NCI-H446 (cell line): ENCODE data around the gene ACBD6.
A peak's percentile ranks its signal among the peaks of the same experiment; 100 is the strongest.

Source experiments
- DNase-seq, 2 experiments: peaks; one replicate each; lab custom pipeline; 2025; lab: John Stamatoyannopoulos, UW

ACBD6 gene

DNA sequence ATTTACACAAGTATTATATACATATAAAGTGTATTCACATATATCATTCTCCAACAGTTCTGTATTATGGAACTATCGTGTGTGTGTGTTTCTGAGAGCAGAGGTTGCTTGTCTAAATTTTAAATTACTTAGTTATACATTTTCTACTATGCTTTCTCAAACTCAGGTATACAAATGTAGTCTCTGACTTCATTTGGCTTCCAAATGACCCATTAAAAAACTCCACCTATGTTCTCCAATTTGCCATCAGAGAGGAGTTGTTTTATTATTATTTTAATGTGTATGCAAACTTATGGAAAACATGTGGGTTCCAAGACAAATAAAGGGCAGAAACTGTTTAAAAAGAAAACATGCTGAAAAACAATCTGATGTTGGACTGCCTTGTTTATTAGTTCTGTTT is 131.8 kb downstream of the ACBD6 start:
- no peak for DNase-seq

- no peak for DNase-seq
Measured at GRCh38 chr1:180370188-180370587, 132.2 kb downstream of the ACBD6 start.

DNA sequence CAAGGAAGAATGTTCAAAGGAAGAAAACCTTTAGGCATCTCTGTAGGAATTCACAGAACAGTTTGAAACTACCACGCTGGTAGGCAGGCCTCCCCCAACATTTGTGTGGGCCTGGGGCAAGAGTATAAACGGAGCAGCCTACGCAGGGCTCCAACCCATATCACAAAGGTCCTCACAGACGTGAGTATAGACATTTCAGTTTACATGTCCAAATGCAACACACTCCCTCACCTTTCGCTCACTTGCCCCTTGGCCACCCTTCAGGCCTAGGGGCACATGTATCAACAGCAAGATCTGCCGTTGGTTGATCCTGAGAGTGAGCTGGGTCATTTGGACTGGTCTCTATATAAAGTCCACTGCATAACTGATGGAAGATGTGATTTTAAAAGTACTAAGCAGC is 133.3 kb downstream of the ACBD6 start:
- DNase-seq, result no peak

GRCh38 chr1:180366371-180367068 is 135.9 kb downstream of the ACBD6 start:
- DNase-seq, result no peak

- peak in 1 of 2 experiments; percentile 16 for DNase-seq
Measured at GRCh38 chr1:180365039-180365438, 137.3 kb downstream of the ACBD6 start.

- no peak for DNase-seq
Measured at GRCh38 chr1:180363246-180363995, 139.0 kb downstream of the ACBD6 start.

DNA sequence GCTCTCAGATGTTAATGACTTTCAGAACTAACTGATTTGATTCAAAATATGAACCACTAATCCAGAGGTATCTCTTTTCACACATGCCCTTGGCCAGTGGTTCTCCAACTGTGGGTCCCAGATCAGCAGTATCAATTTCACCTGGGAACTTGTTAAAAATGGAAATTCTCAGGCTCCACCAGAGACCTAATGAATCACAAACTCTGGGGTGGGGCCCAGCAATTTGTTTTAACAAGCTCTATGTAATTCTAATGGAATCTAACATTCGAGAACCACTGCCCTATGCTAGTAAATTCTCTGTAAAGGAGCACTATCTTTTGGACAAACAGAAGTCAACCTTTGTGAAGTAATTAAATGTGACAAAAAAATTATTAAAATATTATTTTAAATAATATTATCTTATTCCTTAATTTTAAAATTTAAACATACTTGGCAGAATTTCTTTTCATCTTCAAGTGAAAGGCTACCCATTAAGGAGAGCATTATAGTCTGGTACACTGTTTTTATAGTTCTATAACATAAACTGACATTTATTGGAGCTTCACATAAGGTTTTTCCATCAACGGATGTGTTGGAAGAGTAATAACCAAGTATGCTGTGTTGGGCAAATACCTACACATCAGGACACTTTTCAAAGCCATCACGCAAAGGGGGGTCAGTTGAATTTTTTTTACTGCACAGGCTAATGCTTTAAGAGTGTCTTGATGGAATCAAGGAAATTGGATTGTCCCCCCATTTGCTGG is 141.9 kb downstream of the ACBD6 start:
- DNase-seq, result no peak

- DNase-seq, result peak; percentile 57 to 77
Measured at GRCh38 chr1:180358649-180359048, 143.7 kb downstream of the ACBD6 start.

DNA sequence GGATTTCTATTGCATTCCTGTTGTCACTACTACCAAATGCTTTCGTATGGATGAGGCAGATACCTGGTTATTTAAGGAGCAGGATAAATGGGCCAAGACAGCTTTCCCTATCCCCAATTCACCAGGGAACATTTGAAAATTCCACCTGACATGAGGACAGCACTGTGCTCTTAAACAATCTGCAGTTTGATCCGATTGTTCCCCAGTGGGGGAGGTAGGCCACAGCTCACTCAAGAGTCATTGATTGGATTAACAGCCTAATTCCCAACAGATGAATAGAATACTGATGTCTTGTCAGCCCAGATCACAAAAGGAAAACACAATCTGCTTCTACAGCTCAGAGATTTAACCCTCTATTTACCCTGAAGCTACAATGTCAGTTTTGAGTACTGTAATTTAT is 148.4 kb downstream of the ACBD6 start:
- peak; percentile 22 to 41 for DNase-seq

DNA sequence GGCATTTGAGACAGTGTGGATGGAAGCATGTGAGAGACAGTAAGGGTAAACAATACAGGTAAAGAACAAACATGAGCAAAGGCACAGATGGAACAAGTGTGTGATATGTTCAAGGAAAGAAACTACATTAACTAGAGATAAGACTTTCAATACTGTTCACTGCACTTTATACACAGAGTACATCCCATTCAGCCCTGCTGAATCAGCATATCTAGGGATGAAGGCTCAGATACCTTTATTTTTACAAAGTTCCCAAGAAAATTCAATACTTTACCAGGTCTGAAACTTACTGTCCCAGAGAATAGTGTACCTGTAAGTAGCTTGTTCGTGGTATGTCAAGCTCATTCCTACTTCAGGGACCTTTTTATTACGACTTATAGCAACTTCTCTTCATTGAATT is 149.8 kb downstream of the ACBD6 start:
- DNase-seq, result no peak

DNA sequence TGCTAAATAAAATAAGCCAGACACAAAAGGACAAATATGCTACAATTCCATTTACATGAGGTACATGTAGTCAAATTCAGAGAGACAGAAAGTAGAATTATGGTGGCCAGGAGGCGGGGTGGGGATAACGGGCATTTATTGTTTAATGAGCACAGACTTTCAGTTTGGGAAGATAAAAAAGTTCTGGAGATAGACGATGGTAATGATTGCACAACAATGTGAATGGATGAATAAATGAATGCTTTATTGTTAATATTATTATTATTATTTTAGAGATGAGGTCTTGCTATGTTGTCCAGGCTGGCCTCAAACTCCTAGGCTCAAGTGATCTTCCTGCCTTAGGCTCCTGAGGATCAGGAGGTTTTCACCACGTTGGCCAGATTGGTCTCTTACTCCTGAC is 150.4 kb downstream of the ACBD6 start:
- DNase-seq, result no peak

DNA sequence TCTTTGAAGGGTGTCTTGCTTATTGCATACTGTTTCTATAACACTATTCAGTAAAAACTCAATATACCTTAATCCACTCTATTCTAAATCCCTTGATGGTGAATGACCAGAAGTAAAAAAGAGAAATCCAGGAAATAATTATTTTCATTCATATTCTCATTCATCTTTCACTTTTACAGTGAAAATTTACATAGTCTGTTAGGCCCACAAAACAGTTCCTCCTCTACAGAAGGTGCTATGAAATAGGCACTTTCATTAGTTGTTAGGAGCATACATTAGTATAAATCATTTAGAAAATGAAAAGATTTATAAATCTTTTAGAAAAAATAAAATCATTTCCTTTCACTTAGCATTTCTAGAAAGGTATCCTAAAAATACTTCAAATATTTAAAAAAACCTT is 157.2 kb downstream of the ACBD6 start:
- no peak for DNase-seq

GRCh38 chr1:180343921-180344769 is 158.2 kb downstream of the ACBD6 start:
- DNase-seq, result peak; percentile 66 to 87

DNA sequence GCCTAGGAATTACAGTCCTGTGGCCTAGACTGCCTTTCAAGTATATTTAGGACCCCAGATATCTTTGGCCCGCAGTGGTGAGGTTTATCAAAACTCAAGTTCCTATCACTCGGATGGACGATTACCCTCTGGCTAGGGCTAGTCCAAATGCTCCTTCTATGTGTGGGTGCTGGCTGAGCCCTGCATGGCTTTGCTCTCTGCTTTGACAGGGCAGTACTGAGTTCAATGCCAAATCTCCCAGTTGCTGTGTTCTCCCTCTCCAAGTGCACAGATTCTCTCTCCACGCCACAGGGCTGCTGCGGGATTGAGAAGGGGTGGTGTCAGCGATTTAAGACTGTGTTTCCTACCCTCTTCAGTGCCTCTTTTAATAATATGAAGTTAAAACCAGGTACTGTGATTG is 175.3 kb downstream of the ACBD6 start:
- DNase-seq, result no peak

- DNase-seq, result no peak
Measured at GRCh38 chr1:180312926-180313325, 189.5 kb downstream of the ACBD6 start.

- no peak for DNase-seq
Measured at GRCh38 chr1:180311011-180311730, 191.2 kb downstream of the ACBD6 start.

DNA sequence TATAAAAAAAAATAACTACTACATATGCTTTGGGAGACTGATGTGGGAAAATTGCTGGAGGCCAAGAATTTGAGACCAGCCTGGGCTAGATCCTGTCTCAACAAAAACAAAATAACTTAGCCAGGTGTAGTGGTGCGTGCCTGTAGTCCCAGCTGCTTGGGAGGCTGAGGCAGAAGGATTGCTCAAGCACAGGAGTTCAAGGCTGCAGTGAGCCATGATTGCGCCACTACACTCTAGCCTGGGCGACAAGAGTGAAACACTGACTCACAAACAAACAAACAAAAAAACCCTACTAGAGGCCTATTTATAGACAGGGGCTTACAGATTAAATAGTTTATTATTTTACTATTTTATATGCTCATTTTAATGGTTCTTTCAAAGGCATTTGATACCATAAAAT is 192.3 kb downstream of the ACBD6 start:
- DNase-seq, result no peak

- no peak for DNase-seq
Measured at GRCh38 chr1:180309338-180309737, 193.0 kb downstream of the ACBD6 start.

DNA sequence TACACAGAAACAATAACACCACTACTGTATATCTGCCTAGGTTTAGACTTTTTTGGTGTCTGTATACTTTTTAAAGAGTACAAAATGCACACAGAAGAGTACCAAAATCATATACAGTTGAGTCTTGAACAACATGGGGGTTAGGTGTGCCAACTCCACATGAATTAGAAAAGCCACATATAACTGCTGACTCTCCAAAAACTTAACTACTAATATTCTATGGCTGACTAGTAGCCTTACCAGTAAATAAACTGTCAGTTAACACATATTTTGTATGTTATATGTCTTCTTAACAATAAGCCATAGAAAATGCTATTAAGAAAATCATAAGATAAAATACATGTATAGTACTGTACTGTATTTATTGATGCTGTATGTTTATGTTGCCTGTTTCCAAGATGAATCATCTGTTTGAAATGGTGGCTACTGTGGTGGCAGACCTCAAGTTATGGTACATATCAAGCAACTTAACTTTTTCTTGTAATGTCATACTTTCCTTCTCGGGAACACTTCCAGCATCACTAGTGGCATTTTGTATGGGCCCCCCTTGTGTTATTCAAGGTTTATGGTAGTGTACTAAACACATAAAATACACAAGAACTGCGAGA is 201.1 kb downstream of the ACBD6 start:
- no peak for DNase-seq

DNA sequence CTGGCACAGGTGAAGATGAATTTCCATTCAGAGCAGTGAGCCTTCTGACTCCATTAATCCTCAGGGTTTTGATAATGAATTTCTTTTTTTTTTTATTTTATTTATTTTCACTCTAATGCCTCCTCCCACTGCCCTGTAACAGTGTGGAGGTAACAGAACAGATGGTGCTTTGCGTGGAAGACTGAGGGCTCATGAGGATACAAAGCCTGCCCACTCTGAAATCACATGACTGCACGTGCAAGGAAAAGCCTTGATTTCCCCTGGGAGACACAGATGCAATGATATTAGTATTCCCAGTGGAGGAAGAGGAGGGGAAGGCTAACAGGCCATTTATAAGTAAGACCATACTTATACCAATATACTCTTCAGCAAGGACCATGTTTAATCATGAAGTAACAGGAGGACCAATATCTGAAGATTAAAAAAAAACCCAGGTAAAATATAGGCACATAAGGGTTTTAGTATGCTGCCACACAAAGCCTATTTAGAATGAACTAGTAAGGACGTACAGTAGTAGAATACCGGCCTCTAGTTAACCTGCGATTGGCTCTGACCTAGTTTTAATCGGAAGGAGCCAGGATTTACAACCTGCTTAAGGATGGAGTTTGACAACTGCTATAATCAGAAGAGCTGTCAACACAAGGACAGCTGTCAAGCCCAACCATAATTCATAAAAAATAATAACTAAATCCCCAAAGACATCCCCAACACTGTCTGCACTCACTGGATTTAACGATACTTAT is 202.7 kb downstream of the ACBD6 start:
- no peak for DNase-seq
